Measurements from ENCODE around the gene TNFRSF21.
"Not testable (repeated sequence)": the region's sequence is repeated elsewhere in the genome, so short reads cannot be mapped to it uniquely, and the experiment has no call there.

Gene TNFRSF21

DNA sequence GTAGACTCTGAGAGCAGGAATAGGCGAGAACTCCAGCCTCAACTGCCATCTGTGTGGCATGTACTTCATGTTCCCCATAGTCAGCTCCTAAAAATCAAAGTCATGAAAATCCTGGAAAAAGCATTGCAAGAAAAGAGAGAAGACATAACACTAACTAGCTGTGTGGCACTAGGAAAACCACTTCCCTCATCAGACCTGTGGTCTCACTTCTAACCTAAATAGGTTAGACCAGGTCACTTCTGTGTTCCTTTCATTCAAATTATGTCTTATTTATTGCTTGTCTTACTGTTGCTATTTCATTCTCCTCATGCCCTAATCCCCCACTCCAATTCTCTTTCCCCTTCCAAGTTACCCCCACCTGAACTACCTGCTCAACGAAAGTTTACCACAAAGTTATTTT, 70.2 kb downstream of the TNFRSF21 start:
- H3K9ac ChIP-seq (ENCODE audit: low read length in 2 of 2), result no peak overlapping the region
- no peak overlapping the region for H3K27ac ChIP-seq (ENCODE audit: low read length)
- no peaks in the 10 kb centered on the region for H3K9me3 ChIP-seq (ENCODE audit: control insufficient read depth in 2 of 2, low read length in 2 of 2)
- peaks cover 0 to under 1% of the 10 kb centered on the region in 2 donors for H3K36me3 ChIP-seq (ENCODE audit: control insufficient read depth in 2 of 2, insufficient read depth in 2 of 2, low read length in 2 of 2)
- no peaks in the 10 kb centered on the region for H3K27me3 ChIP-seq (ENCODE audit: control insufficient read depth in 1 of 2, insufficient read depth in 2 of 2, low read length in 2 of 2)
- no peak overlapping the region for H3K4me3 ChIP-seq (ENCODE audit: low read length in 2 of 2)
- H3K4me1 ChIP-seq (ENCODE audit: control insufficient read depth, insufficient read depth, low read length), result peaks cover 13% of the 10 kb centered on the region

- H3K27me3 ChIP-seq (ENCODE audit: control insufficient read depth in 1 of 2, insufficient read depth in 2 of 2, low read length in 2 of 2), result no peaks in the 10 kb centered on the region
- H3K9ac ChIP-seq (ENCODE audit: low read length in 2 of 2), result no peak overlapping the region
- H3K4me3 ChIP-seq (ENCODE audit: low read length in 2 of 2), result no peak overlapping the region
- H3K4me1 ChIP-seq (ENCODE audit: control insufficient read depth, insufficient read depth, low read length), result peaks cover 13% of the 10 kb centered on the region
- no peaks in the 10 kb centered on the region for H3K9me3 ChIP-seq (ENCODE audit: control insufficient read depth in 2 of 2, low read length in 2 of 2)
- no peak overlapping the region for H3K27ac ChIP-seq (ENCODE audit: low read length)
- peaks cover 0 to 3% of the 10 kb centered on the region in 2 donors for H3K36me3 ChIP-seq (ENCODE audit: control insufficient read depth in 2 of 2, insufficient read depth in 2 of 2, low read length in 2 of 2)
These were observed 71.2 kb downstream of the TNFRSF21 start for GRCh38 chr6:47238456-47238995.

DNA sequence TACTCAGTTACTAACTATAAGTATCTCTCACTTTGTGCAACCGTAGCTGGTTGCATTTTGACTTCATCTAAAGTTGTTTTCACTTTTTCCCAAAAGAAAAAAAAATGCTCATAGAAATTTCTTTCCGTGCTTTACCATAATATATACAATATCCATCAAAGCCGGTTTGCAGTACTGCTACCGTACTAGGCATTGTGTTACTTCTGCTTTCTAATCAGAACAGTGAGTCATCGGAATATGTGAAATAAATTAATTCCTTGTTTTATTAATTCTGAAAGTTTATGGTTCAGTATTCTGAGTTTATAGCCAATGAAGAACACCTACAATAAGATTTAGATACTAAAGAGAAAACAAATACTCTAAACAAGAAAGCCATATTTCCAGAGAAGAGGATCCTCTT, 72.5 kb downstream of the TNFRSF21 start:
- H3K27me3 ChIP-seq (ENCODE audit: control insufficient read depth in 1 of 2, insufficient read depth in 2 of 2, low read length in 2 of 2), result no peaks in the 10 kb centered on the region
- H3K4me1 ChIP-seq (ENCODE audit: control insufficient read depth, insufficient read depth, low read length), result peaks cover 11% of the 10 kb centered on the region
- H3K27ac ChIP-seq (ENCODE audit: low read length), result no peak overlapping the region
- H3K4me3 ChIP-seq (ENCODE audit: low read length in 2 of 2), result no peak overlapping the region
- H3K9ac ChIP-seq (ENCODE audit: low read length in 2 of 2), result no peak overlapping the region
- no peaks in the 10 kb centered on the region for H3K9me3 ChIP-seq (ENCODE audit: control insufficient read depth in 2 of 2, low read length in 2 of 2)
- peaks cover 6 to 7% of the 10 kb centered on the region in 2 donors for H3K36me3 ChIP-seq (ENCODE audit: control insufficient read depth in 2 of 2, insufficient read depth in 2 of 2, low read length in 2 of 2)

DNA sequence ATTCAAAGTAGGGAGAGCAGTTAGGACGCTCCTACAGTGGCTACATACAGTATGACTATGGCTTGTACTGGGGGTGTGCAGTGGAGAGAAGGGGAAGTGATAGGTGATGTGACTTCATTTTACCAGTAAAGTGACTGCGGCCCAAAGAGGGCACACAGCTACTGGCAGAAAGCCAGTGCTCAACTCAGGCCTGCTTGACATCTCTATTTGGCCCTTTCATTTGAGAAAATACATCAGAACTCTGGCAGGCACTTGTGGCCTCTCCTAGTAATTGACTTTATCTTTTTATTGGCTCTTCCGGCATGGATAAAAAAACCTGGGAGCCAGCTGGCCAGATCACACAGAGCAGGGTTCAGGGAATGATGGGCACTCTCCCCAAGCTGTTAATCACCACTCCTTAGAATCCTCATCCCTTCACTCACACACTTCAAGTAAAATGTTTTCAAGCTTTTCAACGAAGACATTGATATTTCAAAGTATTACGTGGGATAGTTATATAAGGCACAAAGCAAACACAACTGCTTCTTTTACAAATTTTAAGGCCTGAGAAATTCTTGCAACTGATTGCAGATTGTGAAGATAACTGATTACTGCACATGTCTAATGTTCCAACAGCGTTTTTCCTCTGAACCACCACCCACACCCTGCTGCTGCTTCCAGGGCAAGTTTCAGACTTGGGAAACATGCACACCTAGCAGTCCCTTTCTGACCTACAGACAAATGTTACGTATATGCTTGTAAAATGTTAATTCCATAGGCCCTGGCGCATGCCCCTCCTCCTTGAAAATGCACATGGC, 73.5 kb downstream of the TNFRSF21 start:
- Histone ChIP-seq H3K9me3 (ENCODE audit: control insufficient read depth in 2 of 2, low read length in 2 of 2) (no peaks in the 10 kb centered on the region), H3K27me3 (ENCODE audit: control insufficient read depth in 1 of 2, insufficient read depth in 2 of 2, low read length in 2 of 2) (no peaks in the 10 kb centered on the region), H3K4me3 (ENCODE audit: low read length in 2 of 2) (no peak overlapping the region), H3K27ac (ENCODE audit: low read length) (no peak overlapping the region), H3K9ac (ENCODE audit: low read length in 2 of 2) (no peak overlapping the region), H3K4me1 (ENCODE audit: control insufficient read depth, insufficient read depth, low read length) (peaks cover 5% of the 10 kb centered on the region), H3K36me3 (ENCODE audit: control insufficient read depth in 2 of 2, insufficient read depth in 2 of 2, low read length in 2 of 2) (peaks cover 6 to 8% of the 10 kb centered on the region in 2 donors)

- Histone ChIP-seq H3K9ac (ENCODE audit: low read length in 2 of 2) (no peak overlapping the region), H3K27me3 (ENCODE audit: control insufficient read depth in 1 of 2, insufficient read depth in 2 of 2, low read length in 2 of 2) (no peaks in the 10 kb centered on the region), H3K27ac (ENCODE audit: low read length) (no peak overlapping the region), H3K9me3 (ENCODE audit: control insufficient read depth in 2 of 2, low read length in 2 of 2) (no peaks in the 10 kb centered on the region), H3K4me1 (ENCODE audit: control insufficient read depth, insufficient read depth, low read length) (peaks cover 5% of the 10 kb centered on the region), H3K36me3 (ENCODE audit: control insufficient read depth in 2 of 2, insufficient read depth in 2 of 2, low read length in 2 of 2) (peaks cover 6 to 8% of the 10 kb centered on the region in 2 donors), H3K4me3 (ENCODE audit: low read length in 2 of 2) (no peak overlapping the region)
These were observed 74.3 kb downstream of the TNFRSF21 start for GRCh38 chr6:47235421-47235820.

- Histone ChIP-seq H3K27ac (ENCODE audit: low read length) (no peak overlapping the region), H3K36me3 (ENCODE audit: control insufficient read depth in 2 of 2, insufficient read depth in 2 of 2, low read length in 2 of 2) (peaks cover 6 to 8% of the 10 kb centered on the region in 2 donors), H3K27me3 (ENCODE audit: control insufficient read depth in 1 of 2, insufficient read depth in 2 of 2, low read length in 2 of 2) (no peaks in the 10 kb centered on the region), H3K4me1 (ENCODE audit: control insufficient read depth, insufficient read depth, low read length) (peaks cover 5% of the 10 kb centered on the region), H3K9ac (ENCODE audit: low read length in 2 of 2) (no peak overlapping the region), H3K4me3 (ENCODE audit: low read length in 2 of 2) (no peak overlapping the region), H3K9me3 (ENCODE audit: control insufficient read depth in 2 of 2, low read length in 2 of 2) (no peaks in the 10 kb centered on the region)
These were observed 75.3 kb downstream of the TNFRSF21 start for GRCh38 chr6:47234266-47234933.

DNA sequence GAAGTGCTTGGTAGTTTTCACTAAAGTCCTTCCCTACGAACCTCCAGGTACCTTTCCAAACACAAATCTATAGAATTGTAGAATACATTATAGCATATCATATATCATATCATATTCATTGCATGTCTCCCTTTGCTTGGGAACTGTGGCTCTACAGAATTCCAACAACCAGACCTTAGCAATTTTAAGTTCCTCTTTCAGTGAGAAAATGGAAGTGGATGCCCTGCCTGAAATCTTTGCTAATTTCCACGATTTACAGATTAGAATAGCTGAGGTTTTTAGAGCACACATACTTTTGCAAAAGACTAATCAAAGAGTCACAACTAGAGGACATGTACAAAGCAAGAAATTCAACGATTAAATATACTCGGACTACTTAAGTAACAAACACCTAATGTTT, 78.6 kb downstream of the TNFRSF21 start:
- H3K9ac ChIP-seq (ENCODE audit: low read length in 2 of 2), result no peak overlapping the region
- no peaks in the 10 kb centered on the region for H3K9me3 ChIP-seq (ENCODE audit: control insufficient read depth in 2 of 2, low read length in 2 of 2)
- no peaks in the 10 kb centered on the region for H3K27me3 ChIP-seq (ENCODE audit: control insufficient read depth in 1 of 2, insufficient read depth in 2 of 2, low read length in 2 of 2)
- no peak overlapping the region for H3K27ac ChIP-seq (ENCODE audit: low read length)
- peaks cover 2% of the 10 kb centered on the region for H3K4me1 ChIP-seq (ENCODE audit: control insufficient read depth, insufficient read depth, low read length)
- H3K4me3 ChIP-seq (ENCODE audit: low read length in 2 of 2), result no peak overlapping the region
- H3K36me3 ChIP-seq (ENCODE audit: control insufficient read depth in 2 of 2, insufficient read depth in 2 of 2, low read length in 2 of 2), result peaks cover 6 to 8% of the 10 kb centered on the region in 2 donors

GRCh38 chr6:47230579-47230978, 79.1 kb downstream of the TNFRSF21 start:
- no peaks in the 10 kb centered on the region for H3K4me1 ChIP-seq (ENCODE audit: control insufficient read depth, insufficient read depth, low read length)
- H3K9me3 ChIP-seq (ENCODE audit: control insufficient read depth in 2 of 2, low read length in 2 of 2), result no peaks in the 10 kb centered on the region
- no peaks in the 10 kb centered on the region for H3K27me3 ChIP-seq (ENCODE audit: control insufficient read depth in 1 of 2, insufficient read depth in 2 of 2, low read length in 2 of 2)
- no peak overlapping the region for H3K4me3 ChIP-seq (ENCODE audit: low read length in 2 of 2)
- no peak overlapping the region for H3K27ac ChIP-seq (ENCODE audit: low read length)
- no peak overlapping the region for H3K9ac ChIP-seq (ENCODE audit: low read length in 2 of 2)
- H3K36me3 ChIP-seq (ENCODE audit: control insufficient read depth in 2 of 2, insufficient read depth in 2 of 2, low read length in 2 of 2), result peaks cover 6 to 8% of the 10 kb centered on the region in 2 donors

- Histone ChIP-seq H3K4me3 (ENCODE audit: low read length in 2 of 2) (no peak overlapping the region), H3K4me1 (ENCODE audit: control insufficient read depth, insufficient read depth, low read length) (no peaks in the 10 kb centered on the region), H3K27me3 (ENCODE audit: control insufficient read depth in 1 of 2, insufficient read depth in 2 of 2, low read length in 2 of 2) (no peaks in the 10 kb centered on the region), H3K9ac (ENCODE audit: low read length in 2 of 2) (no peak overlapping the region), H3K27ac (ENCODE audit: low read length) (no peak overlapping the region), H3K36me3 (ENCODE audit: control insufficient read depth in 2 of 2, insufficient read depth in 2 of 2, low read length in 2 of 2) (peaks cover 5 to 6% of the 10 kb centered on the region in 2 donors), H3K9me3 (ENCODE audit: control insufficient read depth in 2 of 2, low read length in 2 of 2) (no peaks in the 10 kb centered on the region)
These were observed 80.5 kb downstream of the TNFRSF21 start for GRCh38 chr6:47229255-47229654.

DNA sequence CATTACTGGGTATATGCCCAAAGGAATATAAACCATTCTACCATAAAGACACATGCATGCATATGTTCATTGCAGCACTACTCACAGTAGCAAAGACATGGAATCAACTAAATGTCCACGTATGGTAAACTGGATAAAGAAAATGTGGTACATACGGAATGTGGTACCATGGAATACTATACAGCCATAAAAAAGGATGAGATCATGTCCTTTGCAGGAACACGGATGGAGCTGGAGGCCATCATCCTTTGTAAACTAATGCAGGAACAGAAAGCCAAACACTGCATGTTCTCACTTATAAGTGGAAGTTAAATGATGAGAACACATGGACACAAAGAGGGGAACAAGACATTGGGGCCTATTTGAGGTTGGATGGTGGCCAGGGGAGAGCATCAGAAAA, 81.6 kb downstream of the TNFRSF21 start:
- H3K27me3 ChIP-seq (ENCODE audit: control insufficient read depth in 1 of 2, insufficient read depth in 2 of 2, low read length in 2 of 2); H3K36me3 ChIP-seq (ENCODE audit: control insufficient read depth in 2 of 2, insufficient read depth in 2 of 2, low read length in 2 of 2); H3K27ac ChIP-seq (ENCODE audit: low read length); H3K9me3 ChIP-seq (ENCODE audit: control insufficient read depth in 2 of 2, low read length in 2 of 2); H3K4me3 ChIP-seq (ENCODE audit: low read length in 2 of 2); H3K9ac ChIP-seq (ENCODE audit: low read length in 2 of 2); H3K4me1 ChIP-seq (ENCODE audit: control insufficient read depth, insufficient read depth, low read length): not testable (repeated sequence)

DNA sequence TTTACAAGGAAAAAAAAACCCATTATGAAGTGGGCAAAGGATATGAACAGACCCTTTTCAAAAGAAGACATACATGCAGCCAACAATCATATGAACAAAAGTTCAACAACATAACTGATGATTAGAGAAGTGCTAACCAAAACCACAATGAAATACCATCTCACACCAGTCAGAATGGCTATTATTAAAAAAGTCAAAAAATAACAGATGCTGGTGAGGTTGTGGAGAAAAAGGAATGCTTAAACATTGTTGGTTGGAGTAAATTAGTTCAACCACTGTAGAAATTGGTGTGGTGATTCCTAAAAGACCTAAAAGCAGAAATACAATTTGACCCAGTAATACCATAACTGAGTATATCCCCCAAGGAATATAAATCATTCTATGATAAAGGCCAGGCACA, 86.5 kb downstream of the TNFRSF21 start:
- not testable (repeated sequence) for H3K9ac ChIP-seq (ENCODE audit: low read length in 2 of 2); H3K9me3 ChIP-seq (ENCODE audit: control insufficient read depth in 2 of 2, low read length in 2 of 2); H3K4me1 ChIP-seq (ENCODE audit: control insufficient read depth, insufficient read depth, low read length); H3K36me3 ChIP-seq (ENCODE audit: control insufficient read depth in 2 of 2, insufficient read depth in 2 of 2, low read length in 2 of 2); H3K27ac ChIP-seq (ENCODE audit: low read length); H3K4me3 ChIP-seq (ENCODE audit: low read length in 2 of 2); H3K27me3 ChIP-seq (ENCODE audit: control insufficient read depth in 1 of 2, insufficient read depth in 2 of 2, low read length in 2 of 2)
